Vagina (tissue), 2 donors: ENCODE results near the gene ZG16.

Experiments
- POLR2A ChIP-seq, 2 donors: fragments of 450-650 bp; IDR thresholded peaks; one replicate each; pipeline ENCODE4 v1.6.1; 2017; ENCODE audit warnings: antibody characterized with exemption in 2 of 2, mild to moderate bottlenecking in 2 of 2, moderate library complexity in 2 of 2
- POLR2AphosphoS5 ChIP-seq, 2 donors: sonication (generic); formaldehyde crosslinking; IDR thresholded peaks; one replicate each; pipeline ENCODE4 v1.9.0; 2017; ENCODE audit warnings: antibody characterized with exemption in 2 of 2, mild to moderate bottlenecking in 2 of 2, low read depth in 1 of 2; ENCODE audit not compliant: insufficient read depth in 1 of 2
- TF ChIP-seq, protein P1 (sequence below), 3 experiments: fragments of 450-650 bp in 2 of 3; fragments of 200-600 bp in 1 of 3; sonication (generic) in 1 of 3; IDR thresholded peaks; one replicate each; pipeline ENCODE4 v1.5.1; 2017 to 2019; ENCODE audit warnings: antibody characterized with exemption in 3 of 3, mild to moderate bottlenecking in 2 of 3, moderate library complexity in 2 of 3

DNA sequence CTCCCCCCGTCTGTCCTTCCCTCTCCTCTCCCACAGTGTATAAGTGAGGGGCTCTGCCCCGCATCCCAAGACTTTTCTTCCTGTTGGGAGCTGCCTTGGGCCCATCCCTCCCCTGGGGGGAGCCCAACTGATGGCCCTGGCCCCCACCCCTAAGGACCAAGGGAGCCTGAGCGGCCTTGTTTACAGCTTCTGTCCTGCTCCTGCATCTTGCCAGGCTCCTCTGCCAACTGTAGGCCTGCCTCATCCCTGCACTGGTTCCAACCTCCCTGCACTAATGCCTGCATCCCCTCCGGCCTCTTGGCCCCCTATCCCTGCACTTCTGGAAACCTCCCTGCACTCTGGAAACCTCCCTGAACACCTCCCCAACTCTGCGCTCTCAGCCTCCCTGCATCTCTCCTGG, 36.5 kb downstream of the ZG16 start:
- TF ChIP-seq, protein P1, sequence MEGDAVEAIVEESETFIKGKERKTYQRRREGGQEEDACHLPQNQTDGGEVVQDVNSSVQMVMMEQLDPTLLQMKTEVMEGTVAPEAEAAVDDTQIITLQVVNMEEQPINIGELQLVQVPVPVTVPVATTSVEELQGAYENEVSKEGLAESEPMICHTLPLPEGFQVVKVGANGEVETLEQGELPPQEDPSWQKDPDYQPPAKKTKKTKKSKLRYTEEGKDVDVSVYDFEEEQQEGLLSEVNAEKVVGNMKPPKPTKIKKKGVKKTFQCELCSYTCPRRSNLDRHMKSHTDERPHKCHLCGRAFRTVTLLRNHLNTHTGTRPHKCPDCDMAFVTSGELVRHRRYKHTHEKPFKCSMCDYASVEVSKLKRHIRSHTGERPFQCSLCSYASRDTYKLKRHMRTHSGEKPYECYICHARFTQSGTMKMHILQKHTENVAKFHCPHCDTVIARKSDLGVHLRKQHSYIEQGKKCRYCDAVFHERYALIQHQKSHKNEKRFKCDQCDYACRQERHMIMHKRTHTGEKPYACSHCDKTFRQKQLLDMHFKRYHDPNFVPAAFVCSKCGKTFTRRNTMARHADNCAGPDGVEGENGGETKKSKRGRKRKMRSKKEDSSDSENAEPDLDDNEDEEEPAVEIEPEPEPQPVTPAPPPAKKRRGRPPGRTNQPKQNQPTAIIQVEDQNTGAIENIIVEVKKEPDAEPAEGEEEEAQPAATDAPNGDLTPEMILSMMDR (IDR thresholded peaks at IDR 0.05): no peak
- no peak for TF ChIP-seq POLR2A (IDR thresholded peaks at IDR 0.05)
- no peak for TF ChIP-seq POLR2AphosphoS5 (IDR thresholded peaks at IDR 0.05; ENCODE audit: insufficient read depth in 1 of 2, low read depth in 1 of 2)
